ENCODE data around the gene C2orf72. TPM values are rescaled to one million over a fixed set of nuclear protein-coding genes. Genes with fewer than 3 reads are reported as not detected.

The C2orf72 gene
- total RNA-seq, 4 donors from 2014 or later: 0.19 to 0.54 TPM; not detected in 2

GRCh38 chr2:231068525-231069222 lies 31.4 kb downstream of the C2orf72 start:
- H3K27ac ChIP-seq: no peak overlapping the region
- ATAC-seq: no peak
- no peak overlapping the region for H3K4me3 ChIP-seq
- no peak for TF ChIP-seq EP300 (IDR thresholded peaks at IDR 0.05)
- no peak for TF ChIP-seq POLR2A (IDR thresholded peaks at IDR 0.05)
- TF ChIP-seq POLR2AphosphoS5 (IDR thresholded peaks at IDR 0.05): no peak
- no peak for TF ChIP-seq CTCF (IDR thresholded peaks at IDR 0.05)
- H3K36me3 ChIP-seq: peaks cover 4 to 96% of the 10 kb centered on the region in 2 donors
- no peaks in the 10 kb centered on the region for H3K4me1 ChIP-seq
- H3K27me3 ChIP-seq: no peaks in the 10 kb centered on the region
- 89 to 93% methylated on average over 4 to 5 of the region's 5 CpGs for WGBS, 2 donors (ENCODE audit: low coverage in 1 of 2)
- H3K9me3 ChIP-seq: no peaks in the 10 kb centered on the region

- H3K9me3 ChIP-seq: no peaks in the 10 kb centered on the region
- TF ChIP-seq CTCF (IDR thresholded peaks at IDR 0.05): no peak
- TF ChIP-seq EP300 (IDR thresholded peaks at IDR 0.05): no peak
- no peak for TF ChIP-seq POLR2AphosphoS5 (IDR thresholded peaks at IDR 0.05)
- no peak for TF ChIP-seq POLR2A (IDR thresholded peaks at IDR 0.05)
- WGBS, 2 donors (ENCODE audit: low coverage in 1 of 2): 83 to 89% methylated on average over 1 of the region's 1 CpG
- H3K4me3 ChIP-seq: no peak overlapping the region
- ATAC-seq: no peak
- H3K4me1 ChIP-seq: no peaks in the 10 kb centered on the region
- H3K36me3 ChIP-seq: peaks cover 4 to 93% of the 10 kb centered on the region in 2 donors
- no peaks in the 10 kb centered on the region for H3K27me3 ChIP-seq
- H3K27ac ChIP-seq: no peak overlapping the region
These were observed 32.2 kb downstream of the C2orf72 start for GRCh38 chr2:231069379-231070054.

- WGBS, 2 donors (ENCODE audit: low coverage in 1 of 2): 100% methylated on average over 1 of the region's 1 CpG; no CpG with 5 or more reads in 1 of the 2 donors
- Histone ChIP-seq H3K36me3 (peaks cover 19 to 100% of the 10 kb centered on the region in 2 donors), H3K27me3 (no peaks in the 10 kb centered on the region), H3K4me1 (no peaks in the 10 kb centered on the region), H3K9me3 (no peaks in the 10 kb centered on the region), H3K4me3 (no peak overlapping the region), H3K27ac (no peak overlapping the region)
- TF ChIP-seq CTCF (IDR thresholded peaks at IDR 0.05) (no peak), POLR2AphosphoS5 (IDR thresholded peaks at IDR 0.05) (no peak), POLR2A (IDR thresholded peaks at IDR 0.05) (no peak), EP300 (IDR thresholded peaks at IDR 0.05) (no peak)
- ATAC-seq: no peak
These were observed 47.2 kb downstream of the C2orf72 start for GRCh38 chr2:231084565-231084964.

GRCh38 chr2:231088754-231089153 lies 51.4 kb downstream of the C2orf72 start:
- Histone ChIP-seq H3K4me3 (no peak overlapping the region), H3K4me1 (no peaks in the 10 kb centered on the region), H3K36me3 (peaks cover 11 to 98% of the 10 kb centered on the region in 2 donors), H3K27ac (no peak overlapping the region), H3K27me3 (no peaks in the 10 kb centered on the region), H3K9me3 (no peaks in the 10 kb centered on the region)
- WGBS, 2 donors (ENCODE audit: low coverage in 1 of 2): 60 to 81% methylated on average over 3 to 4 of the region's 4 CpGs
- TF ChIP-seq POLR2A (IDR thresholded peaks at IDR 0.05) (no peak), EP300 (IDR thresholded peaks at IDR 0.05) (no peak), CTCF (IDR thresholded peaks at IDR 0.05) (no peak), POLR2AphosphoS5 (IDR thresholded peaks at IDR 0.05) (no peak)
- no peak for ATAC-seq

Data from gastroesophageal sphincter (tissue), 4 donors.